Glomerular visceral epithelial cell (primary cell): ENCODE results near the gene TRPM2.

Experiments used
- DNase-seq: peaks from one replicate; pipeline ENCODE4 v3.0.0-alpha.2; 2016; ENCODE audit errors: extremely low spot score

TRPM2 gene

DNA sequence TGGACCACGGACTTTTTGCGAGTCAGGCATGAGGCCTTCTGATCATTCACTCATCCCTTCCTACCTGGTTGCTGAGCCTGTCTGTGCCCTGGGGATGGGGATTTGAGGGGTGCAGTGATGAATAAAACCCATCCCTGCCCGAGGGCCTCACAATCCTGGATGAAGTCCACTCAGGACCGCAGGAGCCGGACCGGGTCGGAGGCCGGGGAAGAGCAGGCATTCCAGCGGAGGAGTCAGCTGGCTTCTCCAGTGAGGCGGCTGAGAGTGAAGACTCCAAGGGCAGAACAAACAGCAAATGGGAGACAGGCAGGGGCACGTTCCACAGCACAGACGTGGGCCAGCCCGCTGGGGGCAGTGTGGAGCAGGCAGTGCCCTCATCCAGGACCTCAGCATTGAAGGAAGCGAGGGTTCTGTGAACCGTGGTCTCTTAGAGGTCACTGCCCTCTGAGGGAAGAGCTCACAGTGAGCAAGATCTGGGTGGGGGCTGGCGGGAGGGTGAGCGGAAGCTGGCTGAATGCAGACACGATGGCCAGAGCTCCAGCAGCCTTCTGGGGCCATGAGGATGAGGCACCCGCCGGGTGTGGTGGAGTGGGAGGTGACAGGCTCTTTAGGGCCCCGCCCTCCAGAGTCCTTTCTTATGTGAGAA is 91.0 kb downstream of the TRPM2 start:
- DNase-seq = no peak

DNA sequence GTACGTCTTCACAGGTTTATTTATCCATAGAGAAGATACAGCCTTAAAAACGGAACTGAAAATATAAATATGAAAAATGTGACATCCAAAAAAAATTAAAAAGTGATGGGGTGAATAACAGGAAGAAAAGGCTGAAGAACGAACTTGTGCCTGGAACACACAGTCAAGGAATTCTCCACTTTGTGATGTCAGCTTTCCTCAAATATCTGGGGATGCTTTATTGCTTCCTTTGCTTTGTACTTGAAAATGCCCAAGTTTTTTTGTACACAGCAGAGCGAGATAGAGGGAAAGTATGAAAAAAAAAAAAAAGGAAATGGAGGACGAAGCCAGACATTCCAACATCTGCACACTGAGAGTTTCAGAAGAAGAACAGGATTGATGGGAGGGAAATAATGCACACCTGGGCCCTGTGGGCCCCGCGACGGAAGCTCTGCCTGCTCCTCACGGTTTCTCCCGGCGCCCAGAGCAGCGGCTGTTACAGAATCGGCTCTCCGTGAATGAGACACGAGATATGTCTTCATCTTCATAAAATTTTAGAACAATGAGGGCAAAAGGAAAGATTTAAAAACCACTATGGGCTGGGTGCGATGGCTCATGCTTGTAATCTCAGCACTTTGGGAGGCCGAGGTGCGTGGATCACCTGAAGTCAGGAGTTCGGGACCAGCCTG is 91.9 kb downstream of the TRPM2 start:
- no peak for DNase-seq

DNA sequence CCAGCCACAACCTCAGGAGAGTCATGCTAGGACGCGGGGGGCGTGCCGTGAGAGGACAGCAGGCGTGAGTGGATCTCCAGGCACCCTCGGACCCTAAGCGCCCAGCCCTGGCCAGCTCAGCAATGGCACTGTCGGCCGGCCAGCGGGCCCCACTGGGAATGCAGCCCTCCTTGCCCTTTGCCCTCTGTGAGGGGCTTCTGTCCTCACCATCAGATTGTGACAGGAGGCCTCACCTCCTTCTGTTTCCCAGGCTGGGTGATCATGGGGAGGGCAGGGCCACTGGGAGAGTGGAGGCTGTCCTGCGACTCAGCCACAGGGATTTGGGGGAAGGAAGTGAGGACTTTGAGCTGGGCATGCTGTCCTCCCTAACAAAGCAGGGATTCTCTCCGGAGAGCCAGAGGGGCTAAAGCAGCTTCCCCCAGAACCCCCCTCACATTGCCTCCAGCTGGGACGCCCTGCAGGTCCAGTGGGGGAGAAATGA is 95.3 kb downstream of the TRPM2 start:
- no peak for DNase-seq

- no peak for DNase-seq
Measured at GRCh38 chr21:44449473-44450363, 96.3 kb downstream of the TRPM2 start.

GRCh38 chr21:44450402-44450801 is 97.0 kb downstream of the TRPM2 start:
- DNase-seq = no peak

DNA sequence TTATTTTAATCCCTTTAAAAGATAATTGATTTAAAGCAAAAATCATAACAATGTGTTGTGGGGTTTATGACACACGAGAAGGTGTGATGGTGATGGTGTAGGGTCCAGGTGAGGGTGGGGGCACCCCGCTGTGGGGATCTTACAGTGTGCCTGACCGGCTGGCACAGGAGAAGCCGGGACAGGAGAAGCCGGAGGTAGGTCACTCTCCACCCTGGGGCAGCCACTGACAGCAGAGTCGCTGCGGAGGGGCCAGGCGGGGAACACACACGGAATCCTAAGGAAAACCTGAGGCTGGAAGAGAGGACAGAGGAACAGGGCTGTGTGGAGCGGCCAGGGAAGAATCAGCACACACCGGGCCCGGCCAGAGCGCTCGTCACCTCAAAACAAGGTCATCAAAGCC is 97.6 kb downstream of the TRPM2 start:
- no peak for DNase-seq

GRCh38 chr21:44453120-44453519 is 99.7 kb downstream of the TRPM2 start:
- DNase-seq = no peak

DNA sequence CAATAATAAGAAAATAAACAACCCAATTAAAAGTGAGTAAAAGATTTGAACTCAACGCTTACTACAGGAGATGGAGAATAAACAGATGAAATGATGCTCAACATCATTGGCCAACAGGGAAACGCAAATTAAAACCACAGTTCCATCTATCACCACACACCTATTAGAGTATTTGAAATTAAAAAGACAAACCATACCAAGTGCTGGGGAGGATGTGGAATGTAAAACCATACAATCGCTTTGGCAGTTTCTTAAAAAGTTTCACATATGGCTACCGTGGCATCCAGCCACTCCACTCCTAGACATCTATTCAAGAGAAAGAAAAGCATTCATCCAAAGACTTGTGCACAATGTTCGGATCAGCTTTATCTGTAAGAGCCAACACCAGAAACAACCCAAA is 100.6 kb downstream of the TRPM2 start:
- no peak for DNase-seq

DNA sequence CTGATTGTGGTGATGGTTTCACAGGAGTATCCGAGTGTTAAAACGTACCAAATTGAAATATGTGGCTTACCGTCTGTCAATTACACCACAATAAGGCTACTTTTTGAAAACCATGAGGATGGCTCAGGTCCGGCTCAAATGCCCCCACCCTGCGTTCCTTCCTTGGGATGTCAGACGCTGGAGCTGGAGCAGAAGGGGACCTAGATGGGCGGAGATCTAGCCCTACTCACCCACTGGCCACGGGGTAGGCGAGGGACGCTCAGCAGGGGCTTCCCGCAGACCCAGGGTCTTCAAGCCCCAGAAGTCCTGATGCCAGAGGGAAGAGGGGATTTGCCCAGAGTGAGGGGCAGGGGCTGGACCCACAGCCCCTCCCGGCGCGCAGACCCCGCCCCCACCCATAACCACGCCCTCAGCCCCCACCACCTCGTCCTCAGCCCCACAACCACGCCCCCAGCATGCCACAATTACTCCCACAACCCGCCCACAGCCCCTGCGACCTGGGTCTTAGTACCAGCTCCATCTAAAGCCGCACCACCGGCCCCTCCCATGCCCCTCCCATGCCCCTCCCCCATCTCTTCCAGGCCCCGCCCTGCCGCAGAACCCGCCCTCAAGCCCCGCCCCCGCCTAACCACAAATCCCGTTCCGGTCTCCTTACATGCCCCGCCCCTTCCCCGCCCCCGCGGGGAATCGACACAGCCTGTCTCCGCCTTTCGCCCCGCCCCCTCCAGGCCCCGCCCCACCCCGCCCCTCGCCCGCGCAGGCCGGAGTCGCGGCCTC is 101.5 kb downstream of the TRPM2 start, which contains the start of gene LRRC3:
Gene LRRC3 (plus strand): TSS at position 764 of the 777 bp plus-strand sequence. CDS start 1,135 bp downstream, outside the sequence.
- DNase-seq = peak; percentile 67

- DNase-seq = peak; percentile 18
Measured at GRCh38 chr21:44455524-44456213, 102.2 kb downstream of the TRPM2 start.

- no peak for DNase-seq
Measured at GRCh38 chr21:44456214-44456914, 102.9 kb downstream of the TRPM2 start.

DNA sequence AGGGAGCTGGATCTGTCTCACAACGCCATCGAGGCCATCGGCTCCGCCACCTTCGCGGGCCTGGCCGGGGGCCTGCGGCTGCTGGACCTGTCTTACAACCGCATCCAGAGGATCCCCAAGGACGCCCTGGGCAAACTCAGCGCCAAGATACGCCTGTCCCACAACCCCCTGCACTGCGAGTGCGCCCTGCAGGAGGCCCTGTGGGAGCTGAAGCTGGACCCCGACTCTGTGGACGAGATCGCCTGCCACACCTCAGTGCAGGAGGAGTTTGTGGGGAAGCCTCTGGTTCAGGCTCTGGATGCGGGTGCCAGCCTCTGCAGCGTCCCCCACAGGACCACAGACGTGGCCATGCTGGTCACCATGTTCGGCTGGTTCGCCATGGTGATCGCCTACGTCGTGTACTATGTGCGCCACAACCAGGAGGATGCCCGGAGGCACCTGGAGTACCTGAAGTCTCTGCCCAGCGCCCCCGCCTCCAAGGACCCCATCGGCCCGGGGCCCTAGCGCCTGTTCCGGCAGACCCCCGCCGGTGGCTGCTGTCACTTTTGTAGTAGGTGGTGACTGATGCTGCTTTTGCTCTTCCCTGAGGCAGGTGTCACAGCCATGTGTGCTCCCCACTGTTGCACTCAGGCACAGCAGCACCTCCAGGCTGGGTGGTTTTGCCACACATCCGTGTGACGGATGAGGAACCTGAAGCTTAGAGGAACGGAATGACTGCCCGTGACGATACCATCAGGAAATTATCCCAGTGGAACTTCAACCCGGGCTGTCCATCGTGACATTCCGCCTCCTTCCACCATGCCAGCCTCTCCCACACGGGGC is 103.7 kb downstream of the TRPM2 start:
- no peak for DNase-seq

DNA sequence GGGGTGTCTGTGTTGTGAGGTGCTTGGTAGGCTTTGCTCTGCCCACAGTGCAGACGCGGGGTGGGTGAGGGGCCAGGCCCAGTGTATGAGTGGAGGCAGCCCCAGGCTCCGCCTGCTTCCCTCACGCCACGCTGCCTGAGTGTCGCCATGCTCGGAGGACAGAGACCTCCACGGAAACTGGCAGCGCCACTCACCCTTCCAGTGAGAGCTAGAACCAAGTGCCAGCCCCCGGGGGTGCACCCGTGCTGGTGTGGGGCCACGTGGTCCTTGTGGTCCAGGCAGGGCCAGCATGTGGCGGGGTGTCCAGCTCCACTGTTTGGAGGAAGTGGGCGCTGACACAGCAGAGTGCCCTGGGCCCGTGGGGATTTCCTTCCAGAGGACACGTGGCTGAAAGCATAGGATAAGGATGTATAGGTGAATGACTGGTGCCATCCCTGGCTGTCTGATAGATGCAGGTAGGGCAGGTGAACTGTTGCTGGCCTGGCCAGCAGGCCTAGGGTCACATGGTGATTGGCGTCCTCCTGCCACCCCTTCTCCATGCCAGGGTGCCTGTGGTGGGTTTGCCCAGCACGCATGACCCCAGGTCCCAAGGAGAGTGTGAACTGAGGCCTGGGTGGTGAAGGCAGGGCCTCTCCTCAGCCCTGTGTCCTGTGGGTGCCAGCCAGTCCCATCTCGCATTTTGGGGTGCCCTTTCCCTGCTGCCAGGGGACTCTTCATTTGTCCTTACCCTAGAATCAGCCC is 105.7 kb downstream of the TRPM2 start:
- DNase-seq = no peak

- no peak for DNase-seq
Measured at GRCh38 chr21:44459712-44460440, 106.5 kb downstream of the TRPM2 start.

GRCh38 chr21:44460441-44460755 is 107.0 kb downstream of the TRPM2 start:
- no peak for DNase-seq

DNA sequence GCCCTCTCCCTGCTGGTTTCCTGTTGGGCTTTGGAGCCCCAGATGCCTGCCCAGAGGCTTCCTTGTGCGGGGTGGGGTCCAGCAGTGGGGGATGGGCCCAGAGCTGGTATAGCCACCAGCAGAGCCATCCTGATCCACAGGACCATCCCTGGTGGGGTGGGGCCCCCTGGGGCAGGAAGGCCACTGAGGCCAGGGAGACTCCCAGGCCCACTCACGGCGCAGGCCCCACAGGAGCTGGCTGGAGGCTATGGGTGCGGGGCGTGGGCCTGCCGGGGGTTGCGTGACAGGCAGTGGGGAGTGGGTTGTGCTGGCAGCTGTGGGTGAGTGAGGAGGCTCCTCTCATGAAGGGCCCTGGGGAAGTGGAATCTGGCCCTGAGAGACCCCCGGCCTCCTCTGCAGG is 107.6 kb downstream of the TRPM2 start:
- no peak for DNase-seq

DNA sequence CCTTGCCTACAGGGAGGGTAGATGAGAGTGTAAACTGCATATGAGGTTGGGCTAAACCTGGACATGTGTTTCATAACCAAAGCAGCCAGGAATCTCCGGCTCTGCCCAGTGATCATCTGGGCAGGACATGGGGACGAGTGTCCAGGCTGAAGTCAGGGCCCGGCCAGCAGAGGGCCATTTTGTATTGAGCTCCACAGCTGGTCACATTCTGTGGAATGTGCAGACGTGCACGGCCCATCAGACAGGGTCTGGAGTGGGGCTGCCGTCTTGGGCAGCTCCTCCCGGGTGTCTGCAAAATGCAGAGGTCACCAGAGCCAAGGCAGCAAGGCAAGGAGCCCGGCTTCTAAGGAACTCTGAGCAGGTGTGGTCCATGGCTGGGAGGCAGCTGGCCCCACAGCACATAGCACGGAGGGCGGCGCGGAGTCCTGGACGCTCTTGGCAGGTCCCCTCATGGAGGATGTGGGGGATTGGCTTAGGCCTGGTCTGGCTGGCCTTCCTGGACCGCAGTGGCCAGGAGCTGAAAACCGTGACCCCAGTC is 108.1 kb downstream of the TRPM2 start:
- no peak for DNase-seq
